Measurements from ENCODE around the gene NKX2-1.
"Not testable (repeated sequence)": the region's sequence is repeated elsewhere in the genome, so short reads cannot be mapped to it uniquely, and the experiment has no call there.

Gene NKX2-1

GRCh38 chr14:36550899-36551298 is 30.9 kb upstream of the NKX2-1 start:
- H3K9me3 ChIP-seq (ENCODE audit: control insufficient read depth, insufficient read depth, low read depth, low read length), result no peaks in the 10 kb centered on the region
- no peak overlapping the region for H3K4me3 ChIP-seq (ENCODE audit: low read depth, low read length)
- H3K36me3 ChIP-seq (ENCODE audit: control insufficient read depth in 2 of 2, insufficient read depth in 1 of 2, low read length in 2 of 2), result no peaks in the 10 kb centered on the region
- ChIA-PET CTCF (interaction anchor here (0.6 kb wide), 1 partner anchor 100 kb away, joined by 3 read pairs; no protein-coding TSS in a partner anchor), POLR2A (no interaction called here)
- no peak overlapping the region for H3K27ac ChIP-seq (ENCODE audit: extremely low read depth, low read depth, low read length)
- TF ChIP-seq ZNF560 (tag by site-specific recombination; IDR thresholded peaks at IDR 0.05; ENCODE audit: borderline replicate concordance) (no peak), ZNF404 (tag by site-specific recombination; IDR thresholded peaks at IDR 0.05) (no peak), ZSCAN23 (tag by site-specific recombination; IDR thresholded peaks at IDR 0.05) (no peak), ZNF843 (tag by site-specific recombination; IDR thresholded peaks at IDR 0.05) (no peak), ZNF211 (tag by site-specific recombination; IDR thresholded peaks at IDR 0.05; ENCODE audit: low read depth) (no peak), PRDM6 (tag by site-specific recombination; IDR thresholded peaks at IDR 0.05) (no peak), HOXD13 (CRISPR knock-in tag; IDR thresholded peaks at IDR 0.05; ENCODE audit: borderline replicate concordance) (no peak), SP7 (tag by site-specific recombination; IDR thresholded peaks at IDR 0.05) (no peak), ZNF544 (tag by site-specific recombination; IDR thresholded peaks at IDR 0.05) (no peak), ZNF670 (tag by site-specific recombination; IDR thresholded peaks at IDR 0.05; ENCODE audit: low read depth) (no peak), HIC1 (tag by site-specific recombination; IDR thresholded peaks at IDR 0.05) (no peak), ZNF768 (tag by site-specific recombination; IDR thresholded peaks at IDR 0.05) (no peak), ZNF624 (tag by site-specific recombination; IDR thresholded peaks at IDR 0.05) (no peak), MEIS1 (CRISPR knock-in tag; IDR thresholded peaks at IDR 0.05; ENCODE audit: borderline replicate concordance) (no peak), ZNF114 (tag by site-specific recombination; IDR thresholded peaks at IDR 0.05) (no peak)
- H3K4me1 ChIP-seq (ENCODE audit: control insufficient read depth, insufficient read depth, low read length), result no peaks in the 10 kb centered on the region

GRCh38 chr14:36544280-36544679 is 24.2 kb upstream of the NKX2-1 start:
- not testable (repeated sequence) for H3K4me1 ChIP-seq (ENCODE audit: control insufficient read depth, insufficient read depth, low read length); H3K36me3 ChIP-seq (ENCODE audit: control insufficient read depth in 2 of 2, insufficient read depth in 1 of 2, low read length in 2 of 2); H3K27ac ChIP-seq (ENCODE audit: extremely low read depth, low read depth, low read length); H3K9me3 ChIP-seq (ENCODE audit: control insufficient read depth, insufficient read depth, low read depth, low read length); H3K4me3 ChIP-seq (ENCODE audit: low read depth, low read length)
- CTCF ChIA-PET, result interaction anchor here (0.7 to 3.4 kb wide), 2 partner anchors 10 to 19 kb away, joined by 4 to 26 read pairs; no protein-coding TSS in a partner anchor
- POLR2A ChIA-PET, result interaction anchor here (0.5 kb wide), 1 partner anchor 224 kb away, joined by 3 read pairs; no protein-coding TSS in a partner anchor

- no peak overlapping the region for H3K4me3 ChIP-seq (ENCODE audit: low read depth, low read length)
- H3K36me3 ChIP-seq (ENCODE audit: control insufficient read depth in 2 of 2, insufficient read depth in 1 of 2, low read length in 2 of 2), result no peaks in the 10 kb centered on the region
- no peaks in the 10 kb centered on the region for H3K9me3 ChIP-seq (ENCODE audit: control insufficient read depth, insufficient read depth, low read depth, low read length)
- POLR2A ChIA-PET, result interaction anchor here (1.1 kb wide), 1 partner anchor 9 kb away, joined by 3 read pairs; no protein-coding TSS in a partner anchor
- TF ChIP-seq ZNF660 (tag by site-specific recombination; IDR thresholded peaks at IDR 0.05) (no peak), REPIN1 (tag by site-specific recombination; IDR thresholded peaks at IDR 0.05; ENCODE audit: low read depth) (no peak), ZNF132 (tag by site-specific recombination; IDR thresholded peaks at IDR 0.05; ENCODE audit: borderline replicate concordance) (no peak), ZNF473 (tag by site-specific recombination; IDR thresholded peaks at IDR 0.05) (no peak), ZNF174 (tag by site-specific recombination; IDR thresholded peaks at IDR 0.05) (no peak), OVOL3 (tag by site-specific recombination; IDR thresholded peaks at IDR 0.05) (no peak), ZBTB49 (tag by site-specific recombination; IDR thresholded peaks at IDR 0.05; ENCODE audit: low read depth) (no peak)
- no peaks in the 10 kb centered on the region for H3K4me1 ChIP-seq (ENCODE audit: control insufficient read depth, insufficient read depth, low read length)
- H3K27ac ChIP-seq (ENCODE audit: extremely low read depth, low read depth, low read length), result no peak overlapping the region
- CTCF ChIA-PET, result interaction anchor here (0.6 to 3.2 kb wide), 4 partner anchors 12 to 468 kb away, joined by 3 to 22 read pairs (median 10); no protein-coding TSS in a partner anchor
Observed at GRCh38 chr14:36538051-36538450, 18.0 kb upstream of the NKX2-1 start.
